ENCODE measurements around the gene ARHGEF16.

Gene ARHGEF16

GRCh38 chr1:3453891-3454810 lies at the start of gene ARHGEF16:
Gene ARHGEF16 (plus strand): TSS chr1:3454665. CDS start chr1:3463085, 8,420 bp downstream.
- peak; percentile 95 for DNase-seq

- no peak for DNase-seq
Observed at GRCh38 chr1:3404801-3405200, 49.7 kb upstream of the ARHGEF16 start.

- no peak for DNase-seq
Observed at GRCh38 chr1:3405491-3405890, 49.0 kb upstream of the ARHGEF16 start.

GRCh38 chr1:3405974-3406867 lies 48.2 kb upstream of the ARHGEF16 start:
- DNase-seq: no peak

GRCh38 chr1:3407021-3407420 lies 47.4 kb upstream of the ARHGEF16 start:
- DNase-seq: no peak

- DNase-seq: no peak
Observed at GRCh38 chr1:3408751-3409266, 45.7 kb upstream of the ARHGEF16 start.

GRCh38 chr1:3409366-3410141 lies 44.9 kb upstream of the ARHGEF16 start:
- DNase-seq: no peak

GRCh38 chr1:3410142-3410925 lies 44.1 kb upstream of the ARHGEF16 start:
- DNase-seq: peak; percentile 77

GRCh38 chr1:3411806-3412205 lies 42.7 kb upstream of the ARHGEF16 start:
- DNase-seq: no peak

- no peak for DNase-seq
Observed at GRCh38 chr1:3412376-3412775, 42.1 kb upstream of the ARHGEF16 start.

GRCh38 chr1:3413975-3414710 lies 40.3 kb upstream of the ARHGEF16 start:
- DNase-seq: no peak

GRCh38 chr1:3415260-3416090 lies 39.0 kb upstream of the ARHGEF16 start:
- no peak for DNase-seq

- no peak for DNase-seq
Observed at GRCh38 chr1:3417082-3417739, 37.3 kb upstream of the ARHGEF16 start.

- no peak for DNase-seq
Observed at GRCh38 chr1:3417934-3418333, 36.5 kb upstream of the ARHGEF16 start.

GRCh38 chr1:3418600-3418999 lies 35.9 kb upstream of the ARHGEF16 start:
- no peak for DNase-seq

- peak; percentile 30 for DNase-seq
Observed at GRCh38 chr1:3419415-3420204, 34.9 kb upstream of the ARHGEF16 start.

- peak; percentile 35 for DNase-seq
Observed at GRCh38 chr1:3420218-3420951, 34.1 kb upstream of the ARHGEF16 start.

- no peak for DNase-seq
Observed at GRCh38 chr1:3422638-3423037, 31.8 kb upstream of the ARHGEF16 start.
